ENCODE measurements around the gene ALDH3A2.

DNA sequence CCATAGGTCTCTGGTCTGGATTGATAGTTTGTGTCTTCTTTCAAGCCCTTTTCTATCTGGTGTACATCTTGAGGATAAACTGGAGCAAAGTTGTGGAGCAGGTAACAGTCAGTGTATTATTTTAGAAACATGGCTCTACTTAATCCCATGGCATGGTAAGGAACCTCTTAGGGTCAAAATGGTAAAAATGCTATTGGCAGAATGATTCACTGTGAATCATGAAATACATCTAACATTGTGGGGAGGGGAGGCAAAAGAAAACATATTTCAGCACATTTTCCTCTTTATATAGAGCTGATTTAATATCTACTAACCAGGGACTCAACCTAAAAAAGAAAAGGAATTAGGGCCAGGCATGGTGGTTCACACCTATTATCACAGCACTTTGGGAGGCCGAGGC lies 17.9 kb upstream of the ALDH3A2 start:
- TF ChIP-seq, protein P1, sequence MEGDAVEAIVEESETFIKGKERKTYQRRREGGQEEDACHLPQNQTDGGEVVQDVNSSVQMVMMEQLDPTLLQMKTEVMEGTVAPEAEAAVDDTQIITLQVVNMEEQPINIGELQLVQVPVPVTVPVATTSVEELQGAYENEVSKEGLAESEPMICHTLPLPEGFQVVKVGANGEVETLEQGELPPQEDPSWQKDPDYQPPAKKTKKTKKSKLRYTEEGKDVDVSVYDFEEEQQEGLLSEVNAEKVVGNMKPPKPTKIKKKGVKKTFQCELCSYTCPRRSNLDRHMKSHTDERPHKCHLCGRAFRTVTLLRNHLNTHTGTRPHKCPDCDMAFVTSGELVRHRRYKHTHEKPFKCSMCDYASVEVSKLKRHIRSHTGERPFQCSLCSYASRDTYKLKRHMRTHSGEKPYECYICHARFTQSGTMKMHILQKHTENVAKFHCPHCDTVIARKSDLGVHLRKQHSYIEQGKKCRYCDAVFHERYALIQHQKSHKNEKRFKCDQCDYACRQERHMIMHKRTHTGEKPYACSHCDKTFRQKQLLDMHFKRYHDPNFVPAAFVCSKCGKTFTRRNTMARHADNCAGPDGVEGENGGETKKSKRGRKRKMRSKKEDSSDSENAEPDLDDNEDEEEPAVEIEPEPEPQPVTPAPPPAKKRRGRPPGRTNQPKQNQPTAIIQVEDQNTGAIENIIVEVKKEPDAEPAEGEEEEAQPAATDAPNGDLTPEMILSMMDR (conservative IDR thresholded peaks at IDR 0.05; ENCODE audit: low read depth, low read length): no peak
- no peak for TF ChIP-seq EZH2 (IDR thresholded peaks at IDR 0.05; ENCODE audit: borderline replicate concordance, low read depth, low read length, poor library complexity, severe bottlenecking)
